Colonic mucosa (tissue), 4 donors: ENCODE data around the gene RP9. TPM values are rescaled to one million over a fixed set of nuclear protein-coding genes. Genes with fewer than 3 reads are reported as not detected.

ENCODE experiments used
- DNase-seq: peaks from one replicate; pipeline ENCODE4 v3.0.0-alpha.2; 2020
- H3K27ac ChIP-seq: fragments of 200-600 bp; one replicate; pipeline ENCODE4 v1.8.0; 2021
- H3K27me3 ChIP-seq: fragments of 200-600 bp; one replicate; pipeline ENCODE4 v1.8.0; 2021
- H3K36me3 ChIP-seq: fragments of 200-600 bp; one replicate; pipeline ENCODE4 v1.8.0; 2021
- H3K4me1 ChIP-seq: fragments of 200-600 bp; one replicate; pipeline ENCODE4 v1.8.0; 2021; ENCODE audit warnings: mild to moderate bottlenecking
- H3K4me3 ChIP-seq: fragments of 200-600 bp; one replicate; pipeline ENCODE4 v1.8.0; 2021
- H3K9ac ChIP-seq, 2 donors: one replicate each; pipeline ENCODE4 v1.7.0; 2013; ENCODE audit warnings: control low read depth in 2 of 2, low read depth in 2 of 2, low read length in 2 of 2
- H3K9me3 ChIP-seq: fragments of 200-600 bp; one replicate; pipeline ENCODE4 v1.8.0; 2021
- CTCF ChIP-seq: fragments of 200-600 bp; IDR thresholded peaks from one replicate; pipeline ENCODE4 v1.8.0; 2022; ENCODE audit warnings: antibody characterized with exemption, mild to moderate bottlenecking
- intact Hi-C: fragments of 100-400 bp; cut with DNase I; formaldehyde crosslinking; loops from one replicate; pipeline ENCODE4 v1.14.1; 2022
- total RNA-seq, 2 donors: library from RNA; stranded (reverse); fragmentation: NEBNext Ultra II Directional in 1 of 2; extraction: Animal tissue kit (Norgen Biotek cat#: 25700) in 1 of 2; gene quantifications; one replicate each; pipeline ENCODE4 v1.2.1, GENCODE V29; 2021
- donor health status: healthy.
- donor health status: DM: no; HTN: no; CAD: no.
- donor health status: DM: no; HTN: no; CAD: no.

RP9 gene
- total RNA-seq: 1 to 10 TPM; 9.5 to 10.0 TPM

GRCh38 chr7:33109005-33109757 lies at the start of gene RP9:
Gene RP9, minus strand, starts transcription at chr7:33109404. Its CDS starts 32 bp downstream, at chr7:33109372.
- TF ChIP-seq CTCF: peak; percentile 23
- Histone ChIP-seq H3K4me1 (peaks cover 13% of the 10 kb centered on the region), H3K9ac (peak within 1 kb of the TSS; percentile 52 to 90), H3K27ac (peak within 1 kb of the TSS; percentile 69), H3K27me3 (no peaks in the 10 kb centered on the region), H3K9me3 (no peaks in the 10 kb centered on the region), H3K4me3 (peak within 1 kb of the TSS; percentile 97), H3K36me3 (no peaks in the 10 kb centered on the region)
- DNase-seq: peak; percentile 66
- intact Hi-C loops: no loop called here

- DNase-seq: no peak
- no peak overlapping the region for H3K27ac ChIP-seq
- no peaks in the 10 kb centered on the region for H3K9me3 ChIP-seq
- H3K4me1 ChIP-seq: no peaks in the 10 kb centered on the region
- intact Hi-C loops: no loop called here
- H3K27me3 ChIP-seq: no peaks in the 10 kb centered on the region
- no peaks in the 10 kb centered on the region for H3K36me3 ChIP-seq
- H3K4me3 ChIP-seq: no peak overlapping the region
- no peak overlapping the region for H3K9ac ChIP-seq
- no peak for TF ChIP-seq CTCF
These were observed 48.6 kb upstream of the RP9 start for GRCh38 chr7:33157781-33158180.

GRCh38 chr7:33157311-33157710 lies 48.1 kb upstream of the RP9 start:
- intact Hi-C loops: no loop called here
- H3K27ac ChIP-seq: no peak overlapping the region
- no peaks in the 10 kb centered on the region for H3K4me1 ChIP-seq
- TF ChIP-seq CTCF: no peak
- no peaks in the 10 kb centered on the region for H3K27me3 ChIP-seq
- H3K36me3 ChIP-seq: no peaks in the 10 kb centered on the region
- no peak for DNase-seq
- H3K9me3 ChIP-seq: no peaks in the 10 kb centered on the region
- H3K4me3 ChIP-seq: no peak overlapping the region
- no peak overlapping the region for H3K9ac ChIP-seq

GRCh38 chr7:33156441-33156840 lies 47.2 kb upstream of the RP9 start:
- no peaks in the 10 kb centered on the region for H3K9me3 ChIP-seq
- H3K9ac ChIP-seq: no peak overlapping the region
- intact Hi-C loops: no loop called here
- TF ChIP-seq CTCF: no peak
- no peaks in the 10 kb centered on the region for H3K27me3 ChIP-seq
- no peak overlapping the region for H3K27ac ChIP-seq
- no peaks in the 10 kb centered on the region for H3K4me1 ChIP-seq
- no peak for DNase-seq
- no peak overlapping the region for H3K4me3 ChIP-seq
- no peaks in the 10 kb centered on the region for H3K36me3 ChIP-seq

- H3K4me3 ChIP-seq: no peak overlapping the region
- H3K27me3 ChIP-seq: no peaks in the 10 kb centered on the region
- H3K4me1 ChIP-seq: no peaks in the 10 kb centered on the region
- no peak overlapping the region for H3K9ac ChIP-seq
- TF ChIP-seq CTCF: no peak
- DNase-seq: no peak
- intact Hi-C loops: no loop called here
- H3K9me3 ChIP-seq: no peaks in the 10 kb centered on the region
- H3K36me3 ChIP-seq: no peaks in the 10 kb centered on the region
- no peak overlapping the region for H3K27ac ChIP-seq
These were observed 46.6 kb upstream of the RP9 start for GRCh38 chr7:33155811-33156210.
